Peyer's patch (tissue), 4 donors: ENCODE data around the gene KLHL25.
A peak's percentile ranks its signal among the peaks of the same experiment; 100 is the strongest.

Experiments
- CTCF ChIP-seq, 6 experiments: fragments of 450-650 bp in 4 of 6; fragments of 200-600 bp in 2 of 6; sonication (generic) in 1 of 6; IDR thresholded peaks; one replicate each; pipeline ENCODE4 v1.5.1; 2017 to 2019; ENCODE audit warnings: antibody characterized with exemption in 6 of 6, mild to moderate bottlenecking in 3 of 6, moderate library complexity in 1 of 6
- POLR2A ChIP-seq, 2 donors: fragments of 450-650 bp; IDR thresholded peaks; one replicate each; pipeline ENCODE4 v1.5.1; 2017; ENCODE audit warnings: antibody characterized with exemption in 2 of 2, mild to moderate bottlenecking in 2 of 2, moderate library complexity in 2 of 2

DNA sequence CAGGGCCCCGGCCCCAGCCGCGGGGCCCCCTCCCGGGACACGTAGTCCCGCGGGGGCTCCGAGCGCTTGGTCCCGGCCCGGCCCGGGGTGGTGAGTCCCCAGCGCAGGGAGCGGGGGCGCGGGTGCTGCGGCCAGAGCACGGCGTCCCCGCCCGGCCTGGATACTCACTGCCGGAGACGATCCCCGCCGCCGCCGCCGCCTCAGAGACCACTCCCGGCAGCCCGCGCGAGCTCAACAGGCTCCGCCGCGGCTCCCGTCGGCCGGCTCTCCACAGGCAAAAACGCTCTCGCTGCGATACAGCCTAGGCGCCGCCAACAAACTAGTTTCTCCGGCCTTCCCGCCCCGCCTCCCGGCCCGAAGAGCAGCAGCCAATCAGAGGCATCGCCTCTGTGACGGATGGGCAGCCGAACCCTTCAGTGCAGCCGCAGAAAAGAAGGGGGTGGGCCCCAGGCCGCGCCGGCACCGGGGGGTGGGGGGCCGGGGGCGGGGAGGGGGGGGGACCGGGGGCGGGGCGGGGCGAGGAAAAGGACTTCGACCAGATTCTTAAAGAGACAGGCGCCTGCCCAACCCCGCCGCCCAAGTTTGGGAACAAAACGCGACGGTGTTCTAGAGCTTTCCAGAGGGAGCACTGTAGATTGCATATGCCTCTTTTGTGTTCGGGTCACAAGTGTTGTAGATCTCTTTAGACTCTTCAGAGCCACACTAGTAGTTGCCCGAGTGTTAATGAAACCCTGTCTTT is at the start of gene KLHL25:
- TF ChIP-seq CTCF (IDR thresholded peaks at IDR 0.05) (no peak), POLR2A (IDR thresholded peaks at IDR 0.05) (peak; percentile 80 to 95)
